ENCODE measurements around the gene TRIM50.
"Not testable (repeated sequence)": the region's sequence is repeated elsewhere in the genome, so short reads cannot be mapped to it uniquely, and the experiment has no call there.

The TRIM50 gene

GRCh38 chr7:73327922-73328321, at the start of gene TRIM50, which contains the start of gene FKBP6:
Gene TRIM50, minus strand, starts transcription at chr7:73328082. Its CDS starts 3,295 bp downstream, at chr7:73324787.
Gene FKBP6, plus strand, starts transcription at chr7:73328161. Its CDS starts 268 bp downstream, at chr7:73328429.
- DNase-seq, result not testable (repeated sequence)

DNA sequence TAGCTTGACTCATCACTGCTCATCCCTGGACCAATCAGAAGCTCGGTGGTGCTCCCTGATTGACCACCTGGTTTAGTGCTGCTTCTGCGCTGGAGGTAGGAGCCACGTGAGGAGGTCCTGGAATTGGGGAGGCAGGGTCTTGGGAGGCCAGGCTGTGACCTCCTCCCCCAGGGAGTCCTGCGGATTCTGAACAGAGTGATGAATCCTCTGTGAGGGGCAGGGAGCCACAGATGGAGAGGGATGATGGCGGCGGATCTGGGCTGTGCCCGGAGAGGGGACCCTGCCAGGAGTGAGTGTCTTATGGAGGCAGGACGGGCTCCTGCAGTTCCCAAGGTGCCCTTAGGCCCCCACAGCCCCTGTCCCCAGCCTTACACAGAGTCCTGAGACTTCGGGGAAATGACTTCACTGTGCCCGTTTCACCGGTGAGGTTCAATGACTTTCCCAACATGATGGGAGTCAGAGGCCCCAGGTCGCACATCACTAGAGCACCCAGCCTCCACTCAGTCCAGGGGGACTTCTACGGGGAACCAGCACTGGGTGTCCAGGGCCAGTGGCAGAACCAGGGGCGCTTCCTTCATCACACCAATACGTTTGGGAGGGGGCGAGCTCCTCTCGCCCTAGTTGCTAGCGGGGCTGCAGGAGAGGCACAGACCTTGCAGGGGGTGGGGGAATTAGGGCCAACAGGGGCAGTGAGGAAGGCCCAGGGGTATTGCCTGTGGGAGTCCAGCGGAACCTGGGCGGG, 49.0 kb upstream of the TRIM50 start:
- DNase-seq, result no peak

- not testable (repeated sequence) for DNase-seq
Observed at GRCh38 chr7:73376262-73376661, 48.4 kb upstream of the TRIM50 start.

- no peak for DNase-seq
Observed at GRCh38 chr7:73373741-73374140, 45.9 kb upstream of the TRIM50 start.

GRCh38 chr7:73369622-73370021, 41.7 kb upstream of the TRIM50 start:
- DNase-seq, result no peak

- no peak for DNase-seq
Observed at GRCh38 chr7:73369009-73369408, 41.1 kb upstream of the TRIM50 start.

GRCh38 chr7:73366990-73367389, 39.1 kb upstream of the TRIM50 start:
- no peak for DNase-seq

- DNase-seq, result no peak
Observed at GRCh38 chr7:73366127-73366526, 38.2 kb upstream of the TRIM50 start.

GRCh38 chr7:73364006-73364728, 36.3 kb upstream of the TRIM50 start:
- no peak for DNase-seq

GRCh38 chr7:73363225-73364005, 35.5 kb upstream of the TRIM50 start:
- no peak for DNase-seq

DNA sequence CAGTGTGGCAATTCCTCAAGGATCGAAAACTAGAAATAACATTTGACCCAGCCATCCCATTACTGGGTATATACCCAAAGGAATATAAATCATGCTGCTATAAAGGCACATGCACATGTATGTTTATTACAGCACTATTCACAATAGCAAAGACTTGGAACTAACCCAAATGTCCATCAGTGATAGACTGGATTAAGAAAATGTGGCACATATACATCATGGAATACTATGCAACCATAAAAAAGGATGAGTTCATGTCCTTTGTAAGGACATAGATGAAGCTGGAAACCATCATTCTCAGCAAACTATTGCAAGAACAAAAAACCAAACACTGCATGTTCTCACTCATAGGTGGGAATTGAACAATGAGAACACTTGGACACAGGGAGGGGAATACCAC, 32.7 kb upstream of the TRIM50 start:
- not testable (repeated sequence) for DNase-seq

GRCh38 chr7:73359746-73360375, 32.0 kb upstream of the TRIM50 start:
- no peak for DNase-seq

GRCh38 chr7:73359306-73359705, 31.4 kb upstream of the TRIM50 start:
- DNase-seq, result no peak

GRCh38 chr7:73358590-73359275, 30.9 kb upstream of the TRIM50 start:
- DNase-seq, result no peak

- DNase-seq, result no peak
Observed at GRCh38 chr7:73356159-73356558, 28.3 kb upstream of the TRIM50 start.

GRCh38 chr7:73354821-73355220, 26.9 kb upstream of the TRIM50 start:
- no peak for DNase-seq

GRCh38 chr7:73354196-73354595, 26.3 kb upstream of the TRIM50 start:
- DNase-seq, result no peak

DNA sequence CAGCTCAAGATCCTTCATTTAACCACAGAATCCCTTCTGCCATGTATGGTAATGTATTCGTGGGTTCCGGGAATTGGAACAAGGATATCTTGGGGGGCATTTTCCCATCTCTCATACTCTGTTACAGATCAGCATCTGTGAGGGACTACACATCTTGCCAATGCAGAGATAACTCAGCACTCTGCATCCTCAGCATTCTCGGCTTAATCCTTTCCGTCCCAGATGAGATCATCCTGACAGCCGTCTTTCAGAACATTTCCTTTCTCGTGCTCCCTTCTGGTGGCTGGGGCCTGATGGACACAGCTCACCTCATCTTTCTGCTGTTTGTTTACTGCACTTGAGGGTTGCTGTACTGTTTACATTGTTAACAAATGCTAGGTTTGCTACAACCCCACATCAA, 25.4 kb upstream of the TRIM50 start:
- no peak for DNase-seq

DNA sequence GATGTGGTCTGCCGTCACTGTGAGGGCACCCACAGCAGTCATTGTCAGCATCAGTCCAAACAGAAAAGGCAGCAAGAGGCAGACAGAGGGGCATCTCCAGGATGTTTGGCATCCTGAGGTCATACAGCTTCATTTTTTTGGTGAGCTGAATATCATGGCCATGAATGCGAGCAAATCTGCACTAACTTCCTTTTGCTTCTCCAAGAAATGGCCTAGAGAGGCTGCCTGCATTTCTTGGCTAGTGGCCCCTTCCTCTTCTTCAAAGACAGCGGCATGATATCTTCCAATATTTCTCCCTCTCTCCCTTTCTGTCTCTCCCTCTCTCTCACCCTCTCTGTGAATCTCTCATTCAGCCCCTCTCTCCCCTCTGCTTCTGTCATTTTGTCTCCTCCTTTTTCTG, 24.9 kb upstream of the TRIM50 start:
- no peak for DNase-seq

- DNase-seq, result no peak
Observed at GRCh38 chr7:73351447-73352167, 23.7 kb upstream of the TRIM50 start.

- DNase-seq, result no peak
Observed at GRCh38 chr7:73350306-73351068, 22.6 kb upstream of the TRIM50 start.

All from activated CD4-positive, alpha-beta T cell treated with anti-CD3 and anti-CD28 coated beads, Interleukin-2, amount 50 U/mL, for 1 hour (primary cell).